Measurements from ENCODE around the gene FAM184A.

GRCh38 chr6:118985123-118985830 is 93.2 kb downstream of the FAM184A start:
- no peak for TF ChIP-seq CTCF (IDR thresholded peaks at IDR 0.05)
- no peak for TF ChIP-seq HOXA7 (CRISPR knock-in tag; IDR thresholded peaks at IDR 0.05)
- no peak for TF ChIP-seq REST (IDR thresholded peaks at IDR 0.05)
- TF ChIP-seq NFE2L2 (conservative IDR thresholded peaks at IDR 0.05; ENCODE audit: low read length) = no peak
- TF ChIP-seq CEBPB (IDR thresholded peaks at IDR 0.05) = no peak
- no peak for TF ChIP-seq JUNB (IDR thresholded peaks at IDR 0.05)
- TF ChIP-seq POLR2A (IDR thresholded peaks at IDR 0.05; ENCODE audit: low read length) = no peak
- no peak for TF ChIP-seq CHD2 (IDR thresholded peaks at IDR 0.05; ENCODE audit: low read length, partially characterized antibody)
- TF ChIP-seq EP300 (IDR thresholded peaks at IDR 0.05) = no peak
- TF ChIP-seq ESRRA (IDR thresholded peaks at IDR 0.05; ENCODE audit: borderline replicate concordance, low read length) = no peak
- TF ChIP-seq KDM5A (IDR thresholded peaks at IDR 0.05) = no peak
- no peak for TF ChIP-seq ZC3H11A (IDR thresholded peaks at IDR 0.05)
- no peak for TF ChIP-seq NR3C1 (IDR thresholded peaks at IDR 0.05)
- no peak for TF ChIP-seq ZFP36 (IDR thresholded peaks at IDR 0.05; ENCODE audit: borderline replicate concordance, partially characterized antibody)

Measured in A549 (cell line).